Measurements from ENCODE around the gene URB1.
"Not testable (repeated sequence)": the region's sequence is repeated elsewhere in the genome, so short reads cannot be mapped to it uniquely, and the experiment has no call there.

Gene URB1

DNA sequence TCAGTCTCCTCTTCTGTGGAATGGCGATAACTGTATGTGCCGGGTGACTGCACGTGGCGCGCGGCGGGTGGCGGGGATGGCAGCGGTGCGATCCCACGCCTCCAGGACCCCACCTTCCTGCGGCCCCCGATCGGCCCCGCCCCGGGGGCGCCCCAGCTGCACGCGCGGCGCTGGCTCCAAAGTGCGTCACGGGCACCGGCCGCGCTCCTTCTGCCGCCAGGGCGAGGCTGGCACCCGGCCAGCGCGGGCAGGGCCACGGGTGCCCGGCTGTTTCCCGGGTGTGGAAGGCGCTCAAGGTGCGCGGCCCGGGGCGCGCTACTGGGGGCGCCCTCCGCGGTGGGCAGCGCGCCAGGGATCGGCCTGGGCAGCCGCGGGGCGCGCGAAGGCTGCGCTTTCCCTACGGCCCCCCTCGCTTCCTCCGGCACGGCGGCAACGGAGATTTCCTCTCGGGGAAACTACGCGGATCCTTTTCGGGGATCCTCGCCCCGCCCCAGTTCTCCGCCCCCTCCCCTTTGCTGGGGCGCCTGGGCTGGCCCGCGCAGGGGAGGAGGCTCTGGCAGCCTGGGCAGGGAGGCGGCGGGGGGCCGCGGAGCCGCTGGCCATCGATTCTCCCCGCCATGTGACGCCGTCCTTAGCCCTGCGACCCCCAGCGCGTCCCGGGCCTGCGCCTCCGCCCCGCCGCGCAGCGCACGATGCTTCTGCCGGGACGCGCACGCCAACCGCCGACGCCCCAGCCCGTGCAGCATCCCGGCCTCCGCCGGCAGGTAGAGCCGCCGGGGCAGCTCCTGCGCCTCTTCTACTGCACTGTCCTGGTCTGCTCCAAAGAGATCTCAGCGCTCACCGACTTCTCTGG lies 19.6 kb upstream of the URB1 start, which contains the start of gene EVA1C:
EVA1C (plus strand) TSS at position 545 of the 853 bp plus-strand sequence; CDS start at position 693, 148 bp downstream.
- peak; percentile 62 to 83 for DNase-seq (ENCODE audit: low read depth in 2 of 2)

DNA sequence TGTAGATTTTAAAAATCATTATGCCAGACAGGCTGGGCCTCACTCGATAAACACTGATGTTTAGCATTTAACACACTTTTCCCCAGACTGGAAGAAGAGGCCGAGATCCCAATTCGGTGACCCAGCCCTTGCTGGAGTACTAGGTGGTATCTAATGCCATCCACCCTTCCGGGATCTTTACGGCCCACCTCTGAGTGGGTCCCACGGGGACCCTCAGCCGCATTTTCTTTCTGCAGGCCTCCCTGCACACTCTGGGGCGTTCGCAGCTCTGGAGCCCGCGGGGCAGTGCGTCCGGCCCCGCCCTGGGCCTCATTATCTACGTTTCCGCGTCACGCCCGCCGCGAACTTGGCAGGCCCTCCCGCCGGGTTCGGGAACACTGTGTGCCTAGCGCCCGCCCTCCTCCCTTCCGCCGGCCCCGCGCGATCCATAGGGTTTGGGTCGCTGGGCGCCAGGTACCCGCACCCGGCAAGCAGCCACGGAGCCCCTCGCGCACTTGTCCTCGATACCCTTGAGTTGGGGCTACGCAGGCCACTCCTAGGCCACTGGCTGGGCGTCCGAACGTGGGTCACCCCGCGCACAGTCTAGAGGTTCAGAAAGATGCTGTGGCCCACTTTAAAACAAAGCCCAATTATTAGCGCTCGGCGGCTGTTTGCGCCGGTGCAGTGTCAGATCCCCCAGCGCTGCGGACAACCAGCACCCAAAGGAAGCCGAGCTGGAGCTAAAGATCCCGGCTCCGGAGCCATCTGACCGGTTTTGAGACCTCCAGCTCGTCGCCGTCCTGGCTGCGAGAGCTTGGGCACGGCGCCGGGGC lies 18.7 kb upstream of the URB1 start:
- peak; percentile 26 to 52 for DNase-seq (ENCODE audit: low read depth in 2 of 2)

DNA sequence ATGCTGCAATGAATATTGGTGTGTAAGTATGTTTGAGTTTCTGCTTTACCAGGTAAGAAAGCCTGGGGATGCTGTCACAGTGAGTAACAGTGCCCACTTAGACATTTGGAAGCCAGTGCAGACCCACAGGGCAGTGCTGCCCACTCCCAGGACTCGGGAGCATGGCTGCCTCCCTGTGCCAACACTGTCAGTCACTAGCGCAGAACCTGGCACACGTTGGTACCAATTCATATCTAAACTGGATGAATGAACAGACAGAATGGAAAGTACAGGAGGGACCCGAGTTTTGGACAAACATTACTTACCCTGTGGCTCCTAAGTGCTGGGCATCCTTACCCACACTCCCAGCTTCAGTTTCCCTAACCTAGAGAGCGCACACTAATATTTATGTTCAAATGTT lies 18.1 kb upstream of the URB1 start:
- DNase-seq (ENCODE audit: low read depth in 2 of 2), result no peak

DNA sequence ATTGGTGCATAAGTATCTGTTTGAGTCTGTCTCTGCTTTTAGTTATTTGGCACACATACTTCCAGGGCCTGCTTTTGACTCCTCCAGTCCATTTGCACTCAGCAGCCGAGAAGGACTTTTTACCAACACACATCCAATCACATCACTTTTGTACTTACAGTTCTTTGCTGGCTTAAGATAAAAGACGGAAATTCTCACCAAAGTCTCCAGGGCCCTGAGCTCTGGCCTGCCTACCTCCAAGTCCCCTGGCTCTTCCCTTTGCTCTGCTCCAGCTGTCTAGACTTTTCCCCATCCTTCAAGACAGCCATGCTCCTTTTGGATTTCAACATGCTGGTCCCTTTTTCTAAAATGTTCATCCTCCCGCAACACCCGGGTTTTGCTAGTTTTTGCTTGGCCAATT lies 17.5 kb upstream of the URB1 start:
- DNase-seq (ENCODE audit: low read depth in 2 of 2), result no peak

DNA sequence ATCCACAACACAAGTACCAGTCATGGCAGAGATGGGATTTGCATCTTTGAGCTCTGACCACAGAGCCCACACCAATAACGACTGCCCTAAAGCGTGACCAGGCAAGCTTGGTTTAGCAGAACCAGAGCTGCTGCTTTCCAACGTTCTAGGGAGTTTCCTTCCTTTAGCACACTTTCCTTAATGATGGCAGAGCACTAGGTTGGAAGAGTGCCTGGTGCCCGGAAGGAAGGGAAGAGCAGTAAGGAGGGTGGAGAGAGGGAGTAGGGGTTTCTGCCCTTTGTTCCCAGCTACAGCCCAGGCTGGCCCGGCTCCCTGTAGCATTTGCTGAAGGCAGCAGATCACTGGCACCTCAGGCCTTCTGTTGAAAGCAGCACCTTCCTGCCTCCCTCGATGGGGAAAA lies 13.6 kb upstream of the URB1 start:
- no peak for DNase-seq (ENCODE audit: low read depth in 2 of 2)

DNA sequence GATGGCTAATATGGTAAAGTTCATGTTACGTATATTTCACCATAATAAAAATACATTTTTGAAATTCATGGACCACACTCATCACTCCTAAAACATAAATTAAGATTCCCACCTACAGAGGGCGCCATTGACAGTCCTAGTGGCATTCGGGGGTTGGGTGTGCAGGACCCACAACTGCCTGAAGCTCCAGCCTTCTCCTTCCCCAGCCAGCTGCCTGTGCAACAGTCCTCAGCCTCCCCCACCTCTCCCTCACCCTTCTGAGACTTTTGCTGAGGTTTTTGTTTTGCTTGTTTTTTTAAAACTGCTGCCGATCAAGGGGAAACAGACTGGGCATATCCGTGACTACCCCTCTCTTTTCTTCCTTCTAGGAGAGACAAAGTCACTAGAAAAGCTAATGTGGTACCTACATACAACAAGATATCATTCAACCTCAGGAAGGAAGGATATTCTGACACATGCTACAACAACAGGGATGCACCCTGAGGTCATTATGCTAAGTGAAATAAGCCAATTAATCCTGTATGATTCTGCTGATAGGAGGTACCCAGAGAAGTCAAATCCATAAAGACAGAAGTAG lies 10.5 kb upstream of the URB1 start:
- DNase-seq (ENCODE audit: low read depth in 2 of 2), result peak; percentile 19 to 44

DNA sequence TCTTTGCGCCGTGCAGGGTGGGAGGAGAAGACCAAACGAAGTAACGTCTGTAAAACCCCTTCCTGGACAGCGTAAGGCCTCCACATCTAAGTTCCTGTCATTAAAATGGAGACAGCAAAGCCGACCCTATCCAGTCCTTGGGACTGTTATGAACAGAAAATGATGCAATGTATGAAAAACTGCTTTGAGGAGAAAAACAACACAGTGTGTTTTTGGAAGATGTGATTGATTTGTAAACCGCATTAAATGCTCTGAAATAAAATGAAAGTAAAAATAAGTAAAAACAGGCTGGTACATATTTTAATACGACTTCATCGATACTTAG lies 827 bp upstream of the URB1 start:
- no peak for DNase-seq (ENCODE audit: low read depth in 2 of 2)

DNA sequence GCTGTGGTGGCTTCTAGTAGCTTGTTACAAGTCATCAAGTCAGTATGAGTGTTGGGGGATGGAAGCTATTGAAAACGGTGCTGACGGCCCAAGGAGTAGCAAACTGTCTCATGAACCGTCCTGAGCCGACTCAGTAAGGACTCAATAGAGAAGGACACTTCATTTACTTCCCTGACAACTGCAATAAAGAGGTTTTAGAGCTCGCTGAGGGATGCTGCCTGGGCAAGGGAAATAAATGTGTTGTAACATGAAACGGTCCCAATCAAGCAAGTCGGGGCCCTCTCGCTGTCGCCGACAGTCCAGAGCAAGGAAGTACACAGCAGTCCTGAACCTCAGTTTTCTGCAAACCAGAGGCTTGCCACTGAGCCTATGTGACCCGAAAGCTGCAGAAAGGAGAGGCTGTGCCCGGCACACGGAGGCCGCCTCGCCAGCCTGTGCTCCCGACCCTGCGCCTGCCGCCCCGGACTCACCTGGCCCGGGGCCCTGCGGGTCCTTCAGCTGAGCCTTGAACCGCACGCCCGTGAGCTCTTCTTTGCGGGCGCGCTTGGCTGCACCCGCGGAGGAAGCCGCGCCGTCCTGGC lies 423 bp downstream of the URB1 start:
- no peak for DNase-seq (ENCODE audit: low read depth in 2 of 2)

DNA sequence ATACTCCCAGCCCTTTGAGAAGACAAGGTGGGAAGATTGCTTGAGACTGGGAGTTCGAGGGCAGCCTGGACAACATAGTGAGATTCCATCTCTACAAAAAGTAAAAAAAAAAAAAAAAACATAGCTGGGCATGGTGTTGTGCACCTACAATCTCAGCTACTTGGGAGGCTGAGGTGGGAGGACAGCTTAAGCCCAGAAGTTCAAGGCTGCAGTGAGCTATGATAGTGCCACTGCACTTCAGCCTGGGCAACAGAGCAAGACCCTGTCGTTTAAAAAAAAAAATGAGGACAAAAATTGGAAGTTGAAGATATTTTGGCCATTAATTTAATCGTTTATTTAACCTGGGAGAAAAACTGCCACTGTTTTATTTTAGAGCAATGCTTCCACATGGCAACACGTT lies 1.1 kb downstream of the URB1 start:
- no peak for DNase-seq (ENCODE audit: low read depth in 2 of 2)

DNA sequence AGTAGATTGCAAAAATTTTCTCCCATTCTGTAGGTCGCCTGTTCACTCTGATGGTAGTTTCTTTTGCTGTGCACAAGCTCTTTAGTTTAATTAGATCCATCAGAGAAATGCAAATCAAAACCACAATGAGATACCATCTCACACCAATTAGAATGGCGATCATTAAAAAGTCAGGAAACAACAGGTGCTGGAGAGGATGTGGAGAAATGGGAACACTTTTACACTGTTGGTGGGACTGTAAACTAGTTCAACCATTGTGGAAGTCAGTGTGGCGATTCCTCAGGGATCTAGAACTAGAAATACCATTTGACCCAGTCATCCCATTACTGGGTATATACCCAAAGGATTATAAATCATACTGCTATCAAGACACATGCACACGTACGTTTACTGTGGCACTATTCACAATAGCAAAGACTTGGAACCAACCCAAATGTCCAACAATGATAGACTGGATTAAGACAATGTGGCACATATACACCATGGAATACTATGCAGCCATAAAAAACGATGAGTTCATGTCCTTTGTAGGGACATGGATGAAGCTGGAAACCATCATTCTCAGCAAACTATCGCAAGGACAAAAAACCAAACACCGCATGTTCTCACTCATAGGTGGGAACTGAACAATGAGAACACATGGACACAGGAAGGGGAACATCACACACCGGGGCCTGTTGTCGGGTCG lies 2.1 kb downstream of the URB1 start:
- not testable (repeated sequence) for DNase-seq (ENCODE audit: low read depth in 2 of 2)

DNA sequence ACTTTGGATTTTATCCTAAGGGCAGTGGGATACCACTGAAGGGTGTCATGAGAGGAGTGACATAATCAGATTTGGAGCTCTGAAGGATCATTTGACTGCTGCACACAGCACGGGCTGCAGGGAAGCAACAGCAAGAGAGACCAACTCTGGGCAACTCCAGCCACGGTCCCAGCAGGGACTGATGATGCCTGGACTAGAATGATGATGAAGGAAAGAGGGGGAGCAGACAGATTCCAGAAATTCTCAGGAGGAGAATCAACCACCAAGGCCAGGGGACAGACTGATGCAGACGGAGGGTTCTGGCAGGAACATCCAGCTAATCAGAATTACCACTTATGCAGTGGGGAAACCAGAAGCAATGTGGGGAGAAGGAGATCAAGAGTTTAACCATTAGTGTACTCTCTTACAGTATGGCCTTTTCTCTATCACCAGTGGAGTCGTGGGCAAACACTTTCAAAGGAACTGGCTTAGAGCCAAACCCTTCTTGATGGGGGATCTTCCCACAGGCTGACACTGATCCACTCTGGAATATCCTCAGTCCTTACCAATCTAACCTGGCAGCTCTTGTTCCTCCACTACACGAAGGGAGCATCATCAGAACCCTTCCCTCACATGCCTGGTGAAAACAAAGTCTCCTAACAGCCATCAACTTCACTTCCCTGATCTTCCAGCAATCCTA lies 3.3 kb downstream of the URB1 start:
- DNase-seq (ENCODE audit: low read depth in 2 of 2), result no peak

DNA sequence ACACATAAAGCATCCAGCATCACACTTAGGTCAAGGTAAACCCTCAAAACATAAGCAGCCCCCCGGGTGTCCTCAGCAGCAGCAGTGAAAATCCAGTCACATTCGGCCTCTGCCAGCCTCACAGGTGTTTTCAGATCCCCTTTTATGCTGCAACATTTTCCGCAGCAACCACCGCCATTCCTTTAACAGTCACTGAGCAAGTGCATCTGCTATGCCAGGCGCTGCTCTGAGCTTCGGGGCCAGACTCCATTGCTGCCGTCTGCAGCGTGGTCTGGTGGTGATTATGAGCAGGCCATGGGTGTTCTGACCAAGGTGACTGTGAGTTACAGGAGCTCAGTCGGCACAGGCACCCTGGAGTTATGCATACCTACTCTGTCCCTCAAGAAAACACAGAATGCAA lies 4.5 kb downstream of the URB1 start:
- no peak for DNase-seq (ENCODE audit: low read depth in 2 of 2)

DNA sequence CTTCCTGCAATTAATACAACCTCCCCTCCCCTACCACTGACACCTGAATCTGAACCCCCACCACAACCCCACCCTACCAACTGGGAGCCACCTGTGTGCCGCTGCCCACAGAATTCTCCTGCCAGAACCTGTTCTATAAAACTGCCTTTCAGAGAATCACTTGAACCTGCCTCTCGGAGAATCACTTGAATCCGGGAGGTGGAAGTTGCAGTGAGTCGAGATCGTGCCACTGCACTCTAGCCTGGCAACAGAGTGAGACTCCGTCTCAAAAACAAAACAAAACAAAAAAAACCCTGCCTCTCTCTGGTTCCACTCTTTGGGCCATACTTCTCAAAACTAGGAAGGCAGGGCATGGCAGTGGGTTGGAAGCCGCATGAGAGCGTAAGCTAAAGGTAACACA lies 5.7 kb downstream of the URB1 start:
- DNase-seq (ENCODE audit: low read depth in 2 of 2), result no peak

DNA sequence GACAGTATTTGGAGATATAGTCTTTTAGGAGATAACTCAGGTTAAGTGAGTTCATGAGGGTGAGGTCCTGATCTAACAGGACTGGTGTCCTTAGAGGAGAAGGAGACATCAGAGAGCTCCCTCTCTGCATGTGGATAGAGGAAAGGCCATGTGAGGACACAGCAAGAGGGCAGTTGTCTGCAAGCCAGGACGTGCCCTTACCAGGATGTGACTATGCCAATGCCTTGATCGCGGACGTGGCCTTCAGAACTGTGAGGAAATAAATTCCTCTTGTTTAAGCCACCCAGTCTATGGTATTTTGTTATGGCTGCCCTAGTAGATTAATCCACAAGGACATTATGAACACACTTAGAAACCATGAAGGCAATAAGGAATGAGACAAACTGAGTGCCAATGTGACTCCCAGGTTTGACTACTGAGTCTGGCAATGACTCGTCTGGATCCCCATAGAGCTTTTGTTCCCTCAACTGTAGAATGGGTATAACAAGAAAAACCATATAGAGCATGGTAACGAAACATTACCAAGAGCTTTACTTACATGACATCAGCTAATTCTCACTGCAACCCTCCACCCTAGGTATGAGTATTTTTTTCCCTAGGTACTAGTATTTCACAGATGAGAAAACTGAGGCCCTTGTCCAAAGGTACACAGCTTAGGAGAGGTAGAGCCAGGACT lies 6.5 kb downstream of the URB1 start:
- no peak for DNase-seq (ENCODE audit: low read depth in 2 of 2)

DNA sequence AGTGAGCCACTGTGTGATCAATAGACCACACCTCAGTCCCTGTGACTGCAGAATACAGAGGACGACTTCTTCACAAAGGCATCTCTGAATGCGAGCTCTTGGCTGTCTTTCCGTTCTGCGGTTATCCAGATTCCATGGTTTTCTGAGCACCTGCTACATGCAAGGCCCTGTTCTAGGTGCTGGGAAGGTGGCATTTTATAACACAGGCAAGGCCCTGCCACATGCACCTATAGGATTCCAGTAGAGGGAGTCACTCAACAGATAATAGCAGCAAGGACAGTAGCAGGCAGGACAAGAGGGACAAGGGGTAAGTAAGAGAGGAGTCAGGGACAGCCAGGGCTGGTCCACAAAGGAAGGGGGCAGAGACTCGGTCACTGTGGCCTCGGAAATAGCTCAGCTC lies 9.0 kb downstream of the URB1 start:
- no peak for DNase-seq (ENCODE audit: low read depth in 2 of 2)

DNA sequence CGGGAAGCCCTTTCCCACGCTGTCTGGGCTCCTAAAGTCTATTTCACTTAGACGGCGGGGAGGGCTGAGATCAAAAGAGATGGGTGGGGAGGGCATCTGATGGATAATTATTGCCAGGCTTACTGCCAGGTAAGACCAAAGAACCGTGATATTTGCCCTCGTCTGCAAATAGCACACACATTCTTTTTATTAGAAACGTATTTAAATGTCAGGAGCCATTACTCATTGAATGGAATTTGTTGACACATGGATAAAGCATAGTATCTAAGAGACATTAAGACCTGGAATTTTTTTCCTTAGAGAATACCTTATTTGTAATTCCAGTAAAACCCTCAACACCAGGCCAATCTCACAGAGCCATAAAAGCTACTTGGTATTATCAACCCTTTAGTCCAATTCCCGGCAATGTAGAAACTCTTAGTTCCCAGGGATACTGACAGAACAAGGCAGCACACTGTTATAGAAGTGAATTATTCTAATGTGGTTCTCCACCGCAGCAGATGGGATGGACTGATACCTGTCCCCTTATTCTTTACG lies 10.6 kb downstream of the URB1 start:
- DNase-seq (ENCODE audit: low read depth in 2 of 2), result no peak

DNA sequence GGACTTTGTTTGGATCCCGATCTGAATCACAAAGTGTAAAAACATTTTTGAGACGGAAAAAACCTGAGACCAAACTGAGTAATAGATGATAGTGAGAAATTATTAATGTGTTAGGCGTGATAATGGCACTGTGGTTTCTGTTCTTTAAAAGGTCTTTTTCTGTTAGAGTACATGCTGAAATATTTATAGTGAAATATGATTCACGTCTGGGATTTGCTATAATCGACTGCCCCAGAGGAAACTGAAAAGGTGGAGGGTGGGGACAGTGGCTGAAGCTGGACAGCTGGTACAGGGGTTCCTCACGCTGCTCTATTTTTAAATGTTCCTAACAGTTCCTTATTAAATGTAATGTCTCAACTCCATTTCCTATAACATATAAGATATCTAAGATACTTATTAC lies 11.2 kb downstream of the URB1 start:
- no peak for DNase-seq (ENCODE audit: low read depth in 2 of 2)

DNA sequence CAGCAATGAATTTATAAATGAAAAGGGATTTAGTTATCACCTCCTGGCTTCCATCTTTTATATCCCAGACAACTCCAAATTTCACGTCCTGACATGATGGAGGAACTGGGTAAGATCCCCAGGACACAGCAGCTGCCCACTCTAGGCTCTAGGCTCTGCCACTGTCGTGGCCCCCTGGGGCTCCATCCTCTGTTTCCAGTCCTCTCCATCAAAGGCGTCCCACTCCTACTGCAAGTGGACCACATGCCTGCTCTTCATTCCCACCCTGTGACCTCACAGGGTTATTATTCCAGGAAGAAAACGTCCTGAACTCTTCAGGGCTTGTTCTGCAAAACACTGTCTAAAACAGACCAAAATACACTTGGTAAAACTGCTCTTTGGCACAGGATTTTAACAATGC lies 11.9 kb downstream of the URB1 start:
- DNase-seq (ENCODE audit: low read depth in 2 of 2), result no peak

DNA sequence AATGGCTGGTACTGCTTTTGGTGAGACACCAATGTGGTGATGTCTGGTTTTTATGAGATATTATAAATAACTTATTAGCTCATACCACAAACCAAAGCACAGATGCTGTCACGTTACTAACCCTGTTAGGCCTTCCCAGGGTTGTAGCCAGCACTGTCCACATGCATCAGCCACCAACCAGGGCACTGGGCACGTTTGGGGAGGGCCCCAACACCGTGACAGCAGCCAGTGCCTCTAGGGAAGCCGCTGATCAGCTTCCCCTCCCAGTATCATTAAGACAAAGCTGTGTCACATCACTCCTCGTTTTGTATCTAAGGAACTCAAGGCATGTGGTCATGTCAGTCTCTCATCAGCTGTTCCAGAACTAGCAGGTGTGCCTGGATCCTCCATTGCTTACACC lies 13.9 kb downstream of the URB1 start:
- DNase-seq (ENCODE audit: low read depth in 2 of 2), result no peak

DNA sequence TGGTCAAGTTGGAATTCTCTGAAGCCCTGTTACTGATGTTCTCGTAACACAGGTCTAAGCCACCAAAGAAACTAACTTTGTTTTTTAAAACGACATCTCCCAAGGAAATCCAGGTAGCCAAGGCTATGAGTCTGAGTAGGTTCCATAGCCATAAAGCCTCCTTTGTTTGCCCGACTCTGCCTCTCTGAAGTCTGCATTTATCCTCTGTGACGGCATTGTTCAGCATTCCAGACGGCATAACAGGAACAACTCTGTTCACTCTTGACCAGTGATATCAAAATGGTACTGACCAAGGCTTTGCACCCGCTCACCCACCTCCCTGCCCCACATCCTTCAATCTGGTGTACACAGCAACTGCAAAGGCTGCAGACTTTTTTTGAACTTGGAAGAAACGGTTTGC lies 14.8 kb downstream of the URB1 start:
- no peak for DNase-seq (ENCODE audit: low read depth in 2 of 2)
